Measurements from ENCODE around the gene PLPP3.

The PLPP3 gene

GRCh38 chr1:56547473-56547872 is 31.9 kb downstream of the PLPP3 start:
- no peak for DNase-seq

DNA sequence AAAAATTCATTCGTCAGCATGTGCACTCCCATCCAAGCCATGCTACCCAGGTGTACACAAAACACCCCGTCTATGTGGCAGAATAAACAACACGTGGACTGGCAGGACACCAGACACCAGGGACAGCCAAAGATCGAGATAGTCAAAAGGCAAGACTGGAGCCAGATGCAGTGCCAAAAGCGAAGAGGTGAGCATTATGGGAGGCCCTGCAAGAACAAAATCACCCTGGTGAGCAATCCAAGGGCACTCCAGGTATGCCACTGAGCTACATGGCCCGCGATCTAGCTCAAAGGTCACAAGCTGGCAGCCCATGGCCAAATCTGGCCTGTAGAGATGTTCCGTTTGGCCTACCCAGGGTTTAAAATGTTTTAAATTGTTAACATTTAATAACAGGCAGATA is 33.7 kb downstream of the PLPP3 start:
- no peak for DNase-seq

DNA sequence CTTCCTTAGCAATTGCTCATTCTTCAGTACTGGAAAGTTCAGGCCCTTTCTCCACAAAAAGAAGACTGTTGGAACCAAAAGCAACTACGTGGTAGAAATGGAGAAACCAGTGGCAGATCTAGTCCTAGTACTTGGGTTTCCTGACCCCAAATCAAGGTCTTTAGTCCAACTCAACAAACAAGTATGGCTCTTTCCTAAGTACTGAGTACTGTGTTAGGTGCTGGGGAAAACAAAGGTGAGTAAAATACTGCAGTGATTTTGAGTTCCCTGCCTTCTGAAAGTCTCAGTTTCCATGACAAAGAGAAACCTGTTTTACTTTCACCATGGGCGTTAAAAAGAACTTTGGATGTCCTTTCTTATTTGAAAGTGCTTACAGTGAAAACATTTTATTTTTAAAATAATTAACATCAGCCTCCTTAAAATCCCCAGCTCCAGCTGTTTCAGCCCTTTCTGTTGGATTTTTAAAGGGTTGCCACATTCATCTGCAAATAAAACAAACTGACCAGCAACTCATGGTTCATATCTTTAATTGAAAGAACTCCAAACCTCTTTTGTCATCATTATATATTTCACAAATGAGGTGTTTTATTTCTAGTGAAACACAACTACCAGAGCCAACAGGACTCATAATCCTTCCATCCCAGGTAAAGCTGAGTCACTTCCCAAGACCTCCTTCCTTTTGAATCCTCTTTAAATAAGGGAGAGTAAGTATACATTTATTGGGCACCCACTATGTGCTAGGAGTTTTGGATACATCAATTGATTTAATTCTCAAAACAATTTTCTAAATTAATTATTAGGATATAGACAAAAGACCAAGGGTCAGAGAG is 35.4 kb downstream of the PLPP3 start:
- DNase-seq, result no peak

DNA sequence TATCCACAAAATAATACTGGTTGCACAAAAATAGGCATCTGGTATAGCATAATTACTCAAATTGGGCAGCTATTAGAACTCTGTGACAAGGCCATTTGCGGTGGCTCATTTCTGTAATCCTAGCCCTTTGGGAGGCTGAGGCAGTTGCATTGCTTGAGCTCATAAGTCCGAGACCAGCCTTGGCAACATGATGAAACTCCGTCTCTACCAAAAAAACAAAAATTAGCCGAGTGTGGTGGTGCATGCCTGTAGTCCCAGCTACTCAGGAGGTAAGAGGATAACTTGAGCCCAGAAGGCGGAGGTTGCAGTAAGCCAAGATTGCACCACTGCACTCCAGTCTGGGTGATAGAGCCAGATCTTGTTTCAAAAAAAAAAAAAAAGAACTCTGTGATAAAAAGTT is 36.7 kb downstream of the PLPP3 start:
- no peak for DNase-seq

DNA sequence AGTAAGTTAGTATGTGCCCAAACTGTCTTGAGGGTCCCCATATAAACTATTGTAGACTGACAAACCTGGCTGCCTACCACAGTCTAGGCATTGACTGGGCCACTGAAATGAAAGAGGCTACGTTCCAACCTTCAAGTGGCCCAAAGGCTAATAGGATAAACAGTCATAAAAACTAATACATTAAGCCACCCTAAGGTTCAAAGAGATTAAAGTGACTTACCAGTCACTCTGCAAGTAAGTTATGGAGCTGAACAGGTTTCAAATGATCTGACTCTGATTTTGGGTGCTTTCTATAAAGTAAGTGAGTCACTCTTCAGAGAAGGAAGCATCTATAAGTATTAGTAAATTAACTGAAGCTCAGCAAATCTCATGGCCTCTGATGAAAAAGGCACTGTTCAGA is 38.0 kb downstream of the PLPP3 start:
- no peak for DNase-seq

- DNase-seq, result peak in 1 of 14 donors; percentile 7
Measured at GRCh38 chr1:56540467-56540866, 38.9 kb downstream of the PLPP3 start.

DNA sequence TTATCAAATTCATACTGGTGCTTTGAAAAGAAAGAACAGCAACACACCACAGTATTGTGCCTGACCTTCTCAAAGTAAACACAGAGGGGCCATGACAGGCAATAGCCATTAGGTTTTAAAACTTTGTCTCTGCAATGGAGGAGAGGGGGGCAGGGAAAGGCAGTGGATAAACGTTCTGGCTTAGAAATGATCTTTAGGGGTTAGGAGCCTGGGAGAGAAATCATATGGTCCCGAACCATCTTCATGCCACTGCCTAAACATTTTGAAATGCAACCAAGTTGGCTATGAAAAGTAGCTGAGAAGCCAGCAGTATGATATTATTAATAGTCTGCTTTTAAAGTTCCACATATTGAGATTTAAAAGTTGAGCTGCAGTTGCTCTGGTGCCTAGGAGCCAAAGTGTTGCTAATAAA is 39.8 kb downstream of the PLPP3 start:
- no peak for DNase-seq

DNA sequence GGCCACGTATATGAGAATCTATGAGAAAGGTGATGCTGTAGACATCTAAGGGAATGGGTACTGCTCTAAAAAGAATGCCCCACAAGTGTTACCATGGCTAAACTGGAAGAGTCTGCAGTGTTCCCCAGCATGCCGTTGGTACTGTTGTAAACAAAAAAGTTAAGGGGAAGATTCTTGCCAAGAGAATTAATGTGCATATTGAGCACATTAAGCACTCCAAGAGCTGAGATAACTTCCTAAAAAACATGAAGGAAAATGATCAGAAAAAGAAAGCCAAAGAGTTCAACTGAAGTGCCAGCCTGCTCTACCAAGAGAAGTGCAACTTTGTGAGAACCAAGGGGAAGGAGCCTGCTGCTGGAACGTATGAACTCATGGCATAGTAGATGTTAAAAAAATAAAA is 40.8 kb downstream of the PLPP3 start:
- no peak for DNase-seq

DNA sequence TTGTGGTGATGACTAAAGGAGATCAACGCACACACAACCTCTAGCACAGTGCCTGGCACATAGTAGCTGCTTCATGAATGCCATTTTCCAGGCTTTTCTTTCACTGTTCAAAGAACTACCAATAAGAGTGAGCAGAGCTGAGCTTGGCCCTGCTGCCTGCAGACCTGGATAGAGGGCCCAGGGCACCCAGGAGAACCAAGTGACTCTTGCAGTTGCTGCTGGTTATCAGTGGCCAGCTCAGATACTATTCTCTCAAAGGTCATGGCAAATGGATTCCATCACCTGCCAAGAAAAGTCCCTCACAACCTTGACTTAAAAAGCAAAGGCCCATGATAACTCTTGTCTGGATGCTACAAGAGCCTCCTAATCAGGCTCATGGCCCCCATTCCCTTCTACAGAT is 41.7 kb downstream of the PLPP3 start:
- DNase-seq, result no peak

DNA sequence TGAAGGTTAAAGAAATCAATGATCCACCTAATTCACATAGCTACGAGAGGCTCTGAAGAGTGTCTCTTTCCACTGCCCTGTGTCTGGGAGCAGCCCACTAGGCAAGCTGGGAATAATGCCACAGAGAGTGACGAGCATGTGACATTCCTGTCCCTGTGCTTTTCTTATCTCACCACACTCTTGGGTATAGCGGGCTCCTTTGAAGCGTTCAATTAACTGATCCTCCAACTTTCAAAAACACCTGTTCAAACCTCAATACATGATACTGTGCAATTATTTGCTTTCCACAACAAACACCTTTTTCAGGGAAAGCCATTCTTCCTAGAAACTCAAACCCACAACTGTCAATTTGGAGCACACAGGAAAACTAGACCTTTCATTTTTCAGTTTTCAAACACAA is 43.4 kb downstream of the PLPP3 start:
- DNase-seq, result no peak

DNA sequence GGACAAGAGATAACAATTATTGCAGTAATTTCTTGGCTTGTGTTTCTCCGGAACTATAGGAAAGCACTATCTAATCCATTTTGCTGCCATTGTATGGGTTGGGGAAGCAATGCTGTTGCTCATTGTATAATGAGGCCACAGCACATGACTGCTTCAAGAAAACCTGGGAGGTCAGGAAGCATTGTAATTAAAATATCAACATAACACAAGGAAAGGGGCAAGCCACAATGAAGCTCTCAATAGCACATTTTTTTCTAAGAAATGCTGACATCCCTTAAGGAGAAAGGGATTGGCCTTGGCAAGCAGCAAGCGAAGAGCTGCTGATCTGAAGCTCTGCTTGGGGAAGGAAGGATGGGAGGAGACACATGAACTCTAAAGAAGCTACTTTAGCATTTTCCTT is 44.0 kb downstream of the PLPP3 start:
- no peak for DNase-seq

DNA sequence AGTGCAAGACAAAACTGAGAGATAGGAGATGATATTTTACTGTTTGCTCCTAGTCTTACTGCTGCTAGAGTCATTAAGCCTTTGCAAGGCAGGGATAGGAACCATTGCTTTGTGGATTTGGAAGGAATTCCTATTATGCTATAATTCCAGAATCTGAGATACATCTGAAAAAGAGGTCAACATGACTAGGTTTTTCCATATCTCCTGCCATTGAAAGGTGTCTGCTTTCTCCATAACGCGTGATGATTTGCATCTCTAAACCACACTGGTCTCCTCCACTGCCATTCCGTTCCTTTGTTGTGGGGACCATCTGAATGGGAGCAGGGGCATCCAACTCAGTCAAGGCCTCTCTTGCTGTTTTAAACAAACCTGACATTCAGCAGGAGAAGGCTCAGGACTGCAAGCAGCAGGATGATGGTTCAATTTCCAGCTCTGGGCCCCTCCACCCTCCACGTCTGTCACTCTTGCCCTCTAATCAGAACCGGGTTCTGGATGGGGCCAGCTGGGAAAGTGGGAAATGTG is 45.2 kb downstream of the PLPP3 start:
- DNase-seq, result no peak

GRCh38 chr1:56533621-56534020 is 45.7 kb downstream of the PLPP3 start:
- DNase-seq, result no peak

DNA sequence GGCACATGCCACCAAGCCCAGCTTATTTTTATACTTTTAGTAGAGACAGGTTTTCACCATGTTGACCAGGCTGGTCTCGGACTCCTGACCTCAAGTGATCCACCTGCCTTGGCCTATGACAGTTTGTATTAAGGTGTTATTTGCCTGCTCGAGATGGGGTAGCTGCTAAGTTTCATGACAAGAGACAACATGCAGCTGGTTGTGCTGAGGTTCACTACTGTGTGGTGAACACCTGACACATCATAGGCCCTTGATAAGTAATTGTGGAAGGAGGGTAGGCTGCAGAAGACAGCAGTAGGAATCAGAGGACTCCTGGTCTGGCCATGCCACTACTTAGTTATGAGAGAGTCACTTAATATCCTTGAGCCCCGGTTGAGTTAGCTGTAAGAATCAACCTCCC is 46.2 kb downstream of the PLPP3 start:
- DNase-seq, result no peak

DNA sequence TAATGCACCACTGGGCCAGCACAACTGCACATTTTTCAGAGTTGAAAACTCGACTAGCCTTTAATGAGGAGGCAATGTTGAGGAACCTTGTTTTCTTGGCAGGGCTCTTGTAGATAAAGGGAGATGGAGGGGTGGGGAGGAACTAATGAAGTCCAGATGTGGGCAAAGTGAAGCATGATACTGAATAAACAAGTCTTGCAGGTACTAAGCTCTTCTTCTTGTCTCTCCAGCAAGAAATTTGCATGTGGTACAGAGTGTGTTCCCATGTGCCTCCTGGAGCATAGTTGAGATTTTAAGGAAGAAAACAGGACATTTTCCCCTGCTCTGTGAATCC is 47.0 kb downstream of the PLPP3 start:
- DNase-seq, result no peak

- no peak for DNase-seq
Measured at GRCh38 chr1:56531624-56532349, 47.6 kb downstream of the PLPP3 start.

DNA sequence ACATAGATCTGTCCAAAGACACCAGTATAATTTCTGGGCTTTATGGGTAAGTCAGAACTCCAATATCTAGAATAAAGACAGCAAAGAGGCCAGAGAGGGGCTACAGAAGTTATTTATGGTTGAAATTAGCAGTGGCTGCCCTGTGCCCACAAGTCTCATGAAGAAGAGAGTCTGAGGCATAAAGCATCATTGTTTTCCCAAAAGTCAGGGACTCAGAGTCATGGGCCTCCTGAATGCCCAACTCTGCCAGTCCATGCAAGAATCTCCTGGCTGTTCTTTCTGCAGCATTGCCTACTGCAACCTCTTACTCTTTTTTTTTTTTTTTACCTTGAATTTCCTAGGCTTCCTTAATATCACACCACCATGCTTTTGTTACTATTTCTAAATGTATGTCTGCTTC is 49.6 kb downstream of the PLPP3 start:
- DNase-seq, result peak in 1 of 14 donors; percentile 3

GRCh38 chr1:56527548-56528302 is 51.6 kb downstream of the PLPP3 start:
- DNase-seq, result peak in 1 of 14 donors; percentile 35

DNA sequence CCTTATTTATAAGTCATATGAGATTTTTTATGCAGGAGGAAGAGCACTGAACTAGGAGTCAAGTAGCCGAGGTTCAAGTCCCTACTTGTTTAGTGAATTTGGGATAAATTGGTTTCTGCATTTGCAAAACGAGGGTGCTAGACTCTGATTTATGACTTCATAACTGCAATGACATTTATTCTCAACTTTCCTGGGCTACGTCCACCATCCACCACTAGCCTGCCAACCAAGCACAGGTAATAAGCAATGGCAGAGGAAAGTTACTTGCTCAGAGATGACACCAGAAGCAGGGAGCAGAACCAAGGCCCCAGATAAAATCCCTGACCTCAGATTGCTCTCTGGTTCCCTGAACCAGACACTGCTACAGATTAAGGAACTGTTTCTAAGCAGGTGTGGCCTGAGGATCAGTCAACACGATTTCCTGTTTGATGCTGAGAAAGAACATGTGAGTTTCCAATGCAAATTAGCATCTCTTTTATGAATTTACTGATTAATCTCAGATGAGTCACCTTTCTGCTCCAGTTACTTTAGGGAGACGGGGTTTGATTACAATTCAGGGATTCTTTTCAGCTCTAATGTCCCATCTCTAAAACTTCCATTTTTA is 52.7 kb downstream of the PLPP3 start:
- DNase-seq, result no peak

DNA sequence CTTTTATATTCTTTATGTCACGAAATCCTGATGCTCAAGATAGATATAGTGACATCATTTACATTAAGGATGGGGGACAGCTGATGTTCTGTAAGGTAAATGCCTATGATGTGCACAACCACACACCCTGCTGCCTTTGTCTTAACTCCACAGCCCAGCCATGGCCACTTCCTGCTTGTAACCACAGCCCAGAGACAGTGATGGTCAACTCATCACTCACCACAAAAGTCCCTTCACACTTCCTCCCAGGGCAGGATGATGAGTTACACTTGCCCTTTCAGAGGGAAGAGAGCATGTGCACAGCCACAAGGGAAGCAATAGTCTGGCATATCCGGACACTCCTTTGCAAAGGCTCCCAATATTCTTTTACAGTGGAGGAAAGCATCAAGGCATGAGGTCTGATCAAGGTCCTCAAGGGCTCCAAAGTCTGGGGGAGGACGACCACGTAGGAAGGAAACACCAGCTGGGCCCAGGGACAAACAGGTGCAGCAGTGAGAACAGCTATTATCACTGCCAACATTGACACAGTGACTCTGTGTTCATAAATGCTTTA is 53.8 kb downstream of the PLPP3 start:
- DNase-seq, result peak in 5 of 14 donors; percentile 7 to 34 (median 23)

DNA sequence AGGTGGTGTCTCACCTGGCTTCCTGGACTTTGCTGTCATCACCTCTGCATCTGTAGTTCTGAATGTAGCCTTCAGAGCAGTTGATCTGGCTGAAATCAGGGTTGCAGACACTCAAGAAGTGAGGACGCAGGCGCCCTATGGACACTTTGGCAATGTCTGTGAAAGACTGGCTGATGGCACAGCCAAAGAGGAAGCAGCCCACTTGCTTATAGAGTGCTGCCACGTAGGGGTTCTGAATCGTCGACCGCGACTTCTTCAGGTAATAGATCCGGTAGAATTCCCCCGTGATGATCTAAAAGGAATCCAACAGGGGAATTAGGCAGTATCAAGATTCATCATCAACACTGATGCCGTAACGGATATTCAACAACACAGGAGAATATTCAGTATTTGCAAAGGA is 55.1 kb downstream of the PLPP3 start:
- DNase-seq, result no peak

GRCh38 chr1:56522680-56523079 is 56.7 kb downstream of the PLPP3 start:
- DNase-seq, result no peak

All from C1 segment of cervical spinal cord (tissue), 14 donors.